Loucy (cell line): Measurements from ENCODE around the gene ITGA5.
A peak's percentile ranks its signal among the peaks of the same experiment; 100 is the strongest.

Source experiments
- H2AFZ ChIP-seq: fragments of 200-600 bp; sonication (generic); 2 replicates; pipeline ENCODE4 v1.6.0; 2016; ENCODE audit warnings: antibody characterized with exemption, mild to moderate bottlenecking, low read length, moderate library complexity
- H3F3A ChIP-seq: fragments of 200-600 bp; 2 replicates; pipeline ENCODE4 v1.6.0; 2016; ENCODE audit warnings: antibody characterized with exemption, low read depth, mild to moderate bottlenecking
- H3K27me3 ChIP-seq: fragments of 200-600 bp; sonication (generic); 2 replicates; pipeline ENCODE4 v1.6.1; 2014; ENCODE audit warnings: low read length, mild to moderate bottlenecking; ENCODE audit not compliant: insufficient read depth, poor library complexity, severe bottlenecking
- H3K36me3 ChIP-seq: fragments of 200-600 bp; sonication (generic); 2 replicates; pipeline ENCODE4 v1.6.1; 2016; ENCODE audit warnings: low read length; ENCODE audit not compliant: insufficient read depth
- H3K4me1 ChIP-seq: fragments of 200-600 bp; sonication (generic); 2 replicates; pipeline ENCODE4 v1.5.1; 2014; ENCODE audit warnings: low read length, mild to moderate bottlenecking; ENCODE audit not compliant: insufficient read depth, poor library complexity, severe bottlenecking
- H3K4me2 ChIP-seq: fragments of 200-600 bp; sonication (generic); 2 replicates; pipeline ENCODE4 v1.6.0; 2014; ENCODE audit warnings: antibody characterized with exemption, low read length, low read depth, mild to moderate bottlenecking; ENCODE audit not compliant: poor library complexity, severe bottlenecking
- H3K4me3 ChIP-seq: fragments of 200-600 bp; sonication (generic); 2 replicates; pipeline ENCODE4 v1.5.1; 2014; ENCODE audit warnings: low read length, mild to moderate bottlenecking, mixed read lengths; ENCODE audit not compliant: poor library complexity, severe bottlenecking
- H3K79me2 ChIP-seq: fragments of 200-600 bp; sonication (generic); 2 replicates; pipeline ENCODE4 v1.6.1; 2014; ENCODE audit warnings: low read length; ENCODE audit not compliant: insufficient read depth
- H3K9ac ChIP-seq: fragments of 200-600 bp; sonication (generic); 2 replicates; pipeline ENCODE4 v1.6.0; 2014; ENCODE audit warnings: mild to moderate bottlenecking, low read depth, low read length, moderate library complexity; ENCODE audit not compliant: poor library complexity, severe bottlenecking
- H3K9me2 ChIP-seq: fragments of 200-600 bp; sonication (generic); replicated peaks from 2 replicates; pipeline ENCODE4 v1.6.1; 2016; ENCODE audit warnings: low read depth, low read length, mixed read lengths
- H3K9me3 ChIP-seq: fragments of 200-600 bp; sonication (generic); 2 replicates; pipeline ENCODE4 v1.6.1; 2014; ENCODE audit warnings: mild to moderate bottlenecking, antibody characterized with exemption, low read length, low read depth; ENCODE audit not compliant: insufficient read depth
- H4K20me1 ChIP-seq: fragments of 200-600 bp; sonication (generic); 2 replicates; pipeline ENCODE4 v1.6.0; 2014; ENCODE audit warnings: antibody characterized with exemption, low read length, mild to moderate bottlenecking; ENCODE audit not compliant: insufficient read depth, poor library complexity, severe bottlenecking
- CTCF ChIP-seq: fragments of 200-600 bp; sonication (generic); conservative IDR thresholded peaks from 2 replicates; pipeline ENCODE4 v1.5.1; 2014; ENCODE audit warnings: mild to moderate bottlenecking, antibody characterized with exemption, low read length
- EZH2phosphoT487 ChIP-seq: fragments of 200-600 bp; IDR thresholded peaks from 2 replicates; pipeline ENCODE4 v1.6.1; 2018; ENCODE audit warnings: antibody characterized with exemption, mild to moderate bottlenecking, moderate library complexity, borderline replicate concordance

The ITGA5 gene

GRCh38 chr12:54412786-54413185, 6.3 kb downstream of the ITGA5 start:
- Histone ChIP-seq H3K4me2 (peak overlapping the region; percentile 100), H3K4me3 (peak overlapping the region; percentile 85), H3F3A (peaks cover 6% of the 10 kb centered on the region; the same call in 1 of the 2 replicates), H3K9ac (peak overlapping the region; percentile 99), H3K79me2 (peaks cover 92% of the 10 kb centered on the region), H2AFZ (no peak overlapping the region), H3K9me2 (no peaks in the 10 kb centered on the region), H4K20me1 (peaks cover 19% of the 10 kb centered on the region), H3K27me3 (no peaks in the 10 kb centered on the region), H3K4me1 (peaks cover 64% of the 10 kb centered on the region), H3K36me3 (peaks cover 33% of the 10 kb centered on the region; the same call in 1 of the 2 replicates), H3K9me3 (no peaks in the 10 kb centered on the region)
- TF ChIP-seq EZH2phosphoT487 = no peak

GRCh38 chr12:54412348-54412747, 6.7 kb downstream of the ITGA5 start:
- Histone ChIP-seq H3K4me3 (peak overlapping the region; percentile 85), H3K36me3 (peaks cover 37% of the 10 kb centered on the region), H3K4me2 (peak overlapping the region; percentile 100), H3K9ac (peak overlapping the region; percentile 99), H4K20me1 (peaks cover 18% of the 10 kb centered on the region), H3K9me2 (no peaks in the 10 kb centered on the region), H3F3A (peaks cover 6% of the 10 kb centered on the region; the same call in 1 of the 2 replicates), H3K27me3 (no peaks in the 10 kb centered on the region), H3K79me2 (peaks cover 88% of the 10 kb centered on the region), H3K9me3 (no peaks in the 10 kb centered on the region), H3K4me1 (peaks cover 64% of the 10 kb centered on the region), H2AFZ (no peak overlapping the region)
- TF ChIP-seq EZH2phosphoT487 (no peak), CTCF (no peak)

GRCh38 chr12:54411391-54412241, 7.5 kb downstream of the ITGA5 start:
- peak overlapping the region; percentile 99 for H3K9ac ChIP-seq
- H3K4me3 ChIP-seq = peak overlapping the region; percentile 85
- peaks cover 81% of the 10 kb centered on the region for H3K79me2 ChIP-seq
- H3K4me2 ChIP-seq = peak overlapping the region; percentile 100
- H3K9me2 ChIP-seq = no peaks in the 10 kb centered on the region
- no peak overlapping the region for H2AFZ ChIP-seq
- H3K4me1 ChIP-seq = peaks cover 58% of the 10 kb centered on the region
- peaks cover 18% of the 10 kb centered on the region for H4K20me1 ChIP-seq
- peaks cover 44% of the 10 kb centered on the region for H3K36me3 ChIP-seq
- peaks cover 9% of the 10 kb centered on the region; the same call in 1 of the 2 replicates for H3F3A ChIP-seq
- no peaks in the 10 kb centered on the region for H3K27me3 ChIP-seq
- no peaks in the 10 kb centered on the region for H3K9me3 ChIP-seq
- TF ChIP-seq EZH2phosphoT487 = no peak
- no peak for TF ChIP-seq CTCF
